SK-N-SH treated with all-trans-retinoic acid at 6 μM for 48 hours (cell line): ENCODE results near the gene PAFAH1B1.

Experiments
- CSDC2 ChIP-seq: fragments of 250-450 bp; sonication (Bioruptor Pico); IDR thresholded peaks from 2 replicates; pipeline ENCODE4 v1.5.0; 2020; ENCODE audit warnings: mild to moderate bottlenecking, moderate library complexity
- ESRRG ChIP-seq: fragments of 250-450 bp; sonication (Bioruptor Pico); IDR thresholded peaks from 2 replicates; pipeline ENCODE4 v1.6.1; 2021; ENCODE audit warnings: mild to moderate bottlenecking
- ISL1 ChIP-seq: fragments of 250-450 bp; sonication (Bioruptor Pico); IDR thresholded peaks from 2 replicates; pipeline ENCODE4 v2.1.2; 2022; ENCODE audit warnings: mild to moderate bottlenecking, moderate library complexity
- OSR1 ChIP-seq: fragments of 250-450 bp; sonication (Bioruptor Pico); IDR thresholded peaks from 2 replicates; pipeline ENCODE4 v1.8.0; 2022; ENCODE audit warnings: moderate library complexity, mild to moderate bottlenecking, inconsistent platforms
- PATZ1 ChIP-seq: fragments of 250-450 bp; sonication (Bioruptor Pico); IDR thresholded peaks from 2 replicates; pipeline ENCODE4 v1.8.0; 2020; ENCODE audit warnings: mild to moderate bottlenecking, moderate library complexity, borderline replicate concordance
- RARB ChIP-seq: fragments of 250-450 bp; sonication (Bioruptor Pico); IDR thresholded peaks from 2 replicates; pipeline ENCODE4 v1.8.0; 2021; ENCODE audit warnings: mild to moderate bottlenecking, moderate library complexity
- SNAI2 ChIP-seq: fragments of 250-450 bp; sonication (Bioruptor Pico); IDR thresholded peaks from 2 replicates; pipeline ENCODE4 v1.5.0; 2020; ENCODE audit warnings: mild to moderate bottlenecking, moderate library complexity
- TCF4 ChIP-seq: fragments of 250-450 bp; sonication (Bioruptor Pico); IDR thresholded peaks from 2 replicates; pipeline ENCODE4 v1.8.0; 2021; ENCODE audit warnings: mild to moderate bottlenecking, moderate library complexity, borderline replicate concordance
- TOX ChIP-seq: fragments of 250-450 bp; sonication (Bioruptor Pico); IDR thresholded peaks from 2 replicates; pipeline ENCODE4 v1.8.0; 2021; ENCODE audit warnings: mild to moderate bottlenecking, moderate library complexity, borderline replicate concordance
- ZFP3 ChIP-seq: fragments of 250-450 bp; sonication (Bioruptor Pico); IDR thresholded peaks from 2 replicates; pipeline ENCODE4 v1.5.0; 2020; ENCODE audit warnings: mild to moderate bottlenecking, moderate library complexity
- ZFP30 ChIP-seq: fragments of 450-650 bp; formaldehyde crosslinking; IDR thresholded peaks from 2 replicates; pipeline ENCODE4 v1.5.0; 2022; ENCODE audit warnings: mild to moderate bottlenecking, moderate library complexity
- TF ChIP-seq, protein P1 (sequence below): fragments of 250-450 bp; sonication (Bioruptor Pico); IDR thresholded peaks from 2 replicates; pipeline ENCODE4 v1.8.0; 2021; ENCODE audit warnings: low read depth, mild to moderate bottlenecking, moderate library complexity, borderline replicate concordance
- TF ChIP-seq, protein P2 (sequence below): fragments of 250-450 bp; sonication (Bioruptor Pico); IDR thresholded peaks from 2 replicates; pipeline ENCODE4 v1.5.0; 2020; ENCODE audit warnings: mild to moderate bottlenecking, moderate library complexity

- TF ChIP-seq ZFP3 (CRISPR knock-in tag) (no peak), ISL1 (no peak), OSR1 (CRISPR knock-in tag) (no peak), RARB (CRISPR knock-in tag) (no peak), ZFP30 (CRISPR knock-in tag) (no peak), TOX (no peak), ESRRG (no peak), PATZ1 (CRISPR knock-in tag) (no peak), CSDC2 (CRISPR knock-in tag) (no peak), TCF4 (CRISPR knock-in tag) (no peak), SNAI2 (CRISPR knock-in tag) (no peak)
- TF ChIP-seq, protein P1, sequence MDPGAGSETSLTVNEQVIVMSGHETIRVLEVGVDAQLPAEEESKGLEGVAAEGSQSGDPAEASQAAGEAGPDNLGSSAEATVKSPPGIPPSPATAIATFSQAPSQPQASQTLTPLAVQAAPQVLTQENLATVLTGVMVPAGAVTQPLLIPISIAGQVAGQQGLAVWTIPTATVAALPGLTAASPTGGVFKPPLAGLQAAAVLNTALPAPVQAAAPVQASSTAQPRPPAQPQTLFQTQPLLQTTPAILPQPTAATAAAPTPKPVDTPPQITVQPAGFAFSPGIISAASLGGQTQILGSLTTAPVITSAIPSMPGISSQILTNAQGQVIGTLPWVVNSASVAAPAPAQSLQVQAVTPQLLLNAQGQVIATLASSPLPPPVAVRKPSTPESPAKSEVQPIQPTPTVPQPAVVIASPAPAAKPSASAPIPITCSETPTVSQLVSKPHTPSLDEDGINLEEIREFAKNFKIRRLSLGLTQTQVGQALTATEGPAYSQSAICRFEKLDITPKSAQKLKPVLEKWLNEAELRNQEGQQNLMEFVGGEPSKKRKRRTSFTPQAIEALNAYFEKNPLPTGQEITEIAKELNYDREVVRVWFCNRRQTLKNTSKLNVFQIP (CRISPR knock-in tag), result no peak
- TF ChIP-seq, protein P2, sequence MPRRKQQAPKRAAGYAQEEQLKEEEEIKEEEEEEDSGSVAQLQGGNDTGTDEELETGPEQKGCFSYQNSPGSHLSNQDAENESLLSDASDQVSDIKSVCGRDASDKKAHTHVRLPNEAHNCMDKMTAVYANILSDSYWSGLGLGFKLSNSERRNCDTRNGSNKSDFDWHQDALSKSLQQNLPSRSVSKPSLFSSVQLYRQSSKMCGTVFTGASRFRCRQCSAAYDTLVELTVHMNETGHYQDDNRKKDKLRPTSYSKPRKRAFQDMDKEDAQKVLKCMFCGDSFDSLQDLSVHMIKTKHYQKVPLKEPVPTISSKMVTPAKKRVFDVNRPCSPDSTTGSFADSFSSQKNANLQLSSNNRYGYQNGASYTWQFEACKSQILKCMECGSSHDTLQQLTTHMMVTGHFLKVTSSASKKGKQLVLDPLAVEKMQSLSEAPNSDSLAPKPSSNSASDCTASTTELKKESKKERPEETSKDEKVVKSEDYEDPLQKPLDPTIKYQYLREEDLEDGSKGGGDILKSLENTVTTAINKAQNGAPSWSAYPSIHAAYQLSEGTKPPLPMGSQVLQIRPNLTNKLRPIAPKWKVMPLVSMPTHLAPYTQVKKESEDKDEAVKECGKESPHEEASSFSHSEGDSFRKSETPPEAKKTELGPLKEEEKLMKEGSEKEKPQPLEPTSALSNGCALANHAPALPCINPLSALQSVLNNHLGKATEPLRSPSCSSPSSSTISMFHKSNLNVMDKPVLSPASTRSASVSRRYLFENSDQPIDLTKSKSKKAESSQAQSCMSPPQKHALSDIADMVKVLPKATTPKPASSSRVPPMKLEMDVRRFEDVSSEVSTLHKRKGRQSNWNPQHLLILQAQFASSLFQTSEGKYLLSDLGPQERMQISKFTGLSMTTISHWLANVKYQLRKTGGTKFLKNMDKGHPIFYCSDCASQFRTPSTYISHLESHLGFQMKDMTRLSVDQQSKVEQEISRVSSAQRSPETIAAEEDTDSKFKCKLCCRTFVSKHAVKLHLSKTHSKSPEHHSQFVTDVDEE (CRISPR knock-in tag), result no peak
Measured at GRCh38 chr17:2545393-2545792, 48.1 kb upstream of the PAFAH1B1 start.
